22Rv1 (cell line): ENCODE results near the gene CD9.

Source experiments
- ZFX ChIP-seq: fragments of 450-650 bp; IDR thresholded peaks from 2 replicates; pipeline ENCODE4 v1.6.1; 2017; ENCODE audit warnings: antibody characterized with exemption, borderline replicate concordance
- TF ChIP-seq, protein P1 (sequence below): fragments of 450-650 bp; IDR thresholded peaks from 2 replicates; pipeline ENCODE4 v1.5.1; 2017; ENCODE audit warnings: mild to moderate bottlenecking

DNA sequence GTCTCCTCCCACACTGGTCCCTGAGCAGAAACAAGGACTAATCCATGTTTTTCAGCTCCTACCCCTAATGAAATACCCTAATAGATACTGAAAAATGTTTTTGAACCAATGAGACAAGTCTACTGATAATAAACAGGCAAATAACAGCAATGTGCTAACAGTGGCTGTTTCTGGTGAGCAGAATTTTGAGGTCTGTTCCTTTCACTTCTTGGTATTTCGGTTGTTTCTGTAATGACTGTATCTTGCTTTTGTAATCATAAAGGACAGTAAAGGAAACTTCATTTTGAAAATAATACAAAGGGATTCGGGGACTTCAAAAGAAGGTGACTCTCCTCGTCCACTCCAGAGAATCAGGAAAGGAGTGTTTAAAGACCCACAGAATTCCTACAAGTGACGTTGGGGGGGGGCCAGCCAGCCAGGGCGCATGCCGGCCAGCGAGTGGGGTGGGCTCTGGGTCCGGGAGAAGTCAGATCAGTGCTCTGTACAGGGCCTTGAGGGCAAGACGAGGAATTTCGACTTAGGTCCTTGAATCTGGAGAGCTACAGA is 1.1 kb upstream of the CD9 start:
- TF ChIP-seq, protein P1, sequence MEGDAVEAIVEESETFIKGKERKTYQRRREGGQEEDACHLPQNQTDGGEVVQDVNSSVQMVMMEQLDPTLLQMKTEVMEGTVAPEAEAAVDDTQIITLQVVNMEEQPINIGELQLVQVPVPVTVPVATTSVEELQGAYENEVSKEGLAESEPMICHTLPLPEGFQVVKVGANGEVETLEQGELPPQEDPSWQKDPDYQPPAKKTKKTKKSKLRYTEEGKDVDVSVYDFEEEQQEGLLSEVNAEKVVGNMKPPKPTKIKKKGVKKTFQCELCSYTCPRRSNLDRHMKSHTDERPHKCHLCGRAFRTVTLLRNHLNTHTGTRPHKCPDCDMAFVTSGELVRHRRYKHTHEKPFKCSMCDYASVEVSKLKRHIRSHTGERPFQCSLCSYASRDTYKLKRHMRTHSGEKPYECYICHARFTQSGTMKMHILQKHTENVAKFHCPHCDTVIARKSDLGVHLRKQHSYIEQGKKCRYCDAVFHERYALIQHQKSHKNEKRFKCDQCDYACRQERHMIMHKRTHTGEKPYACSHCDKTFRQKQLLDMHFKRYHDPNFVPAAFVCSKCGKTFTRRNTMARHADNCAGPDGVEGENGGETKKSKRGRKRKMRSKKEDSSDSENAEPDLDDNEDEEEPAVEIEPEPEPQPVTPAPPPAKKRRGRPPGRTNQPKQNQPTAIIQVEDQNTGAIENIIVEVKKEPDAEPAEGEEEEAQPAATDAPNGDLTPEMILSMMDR: no peak
- no peak for TF ChIP-seq ZFX
